SK-N-SH treated with all-trans-retinoic acid at 6 μM for 48 hours (cell line): ENCODE data around the gene OR7D2.
"Not testable (repeated sequence)": the region's sequence is repeated elsewhere in the genome, so short reads cannot be mapped to it uniquely, and the experiment has no call there.

ENCODE experiments used
- ATAC-seq: fragments of 200-7000 bp; cut with Tn5 transposase; 3 replicates; pipeline ENCODE4 v1.9.1; 2020; ENCODE audit warnings: mild to moderate bottlenecking, moderate library complexity
- ARNTL ChIP-seq: fragments of 450-650 bp; formaldehyde crosslinking; IDR thresholded peaks from 2 replicates; pipeline ENCODE4 v1.5.0; 2020; ENCODE audit warnings: low read depth, mild to moderate bottlenecking, moderate library complexity, borderline replicate concordance
- BACH2 ChIP-seq: fragments of 250-450 bp; sonication (Bioruptor Pico); IDR thresholded peaks from 2 replicates; pipeline ENCODE4 v1.9.0; 2021; ENCODE audit warnings: mild to moderate bottlenecking, borderline replicate concordance
- CSDC2 ChIP-seq: fragments of 250-450 bp; sonication (Bioruptor Pico); IDR thresholded peaks from 2 replicates; pipeline ENCODE4 v1.5.0; 2020; ENCODE audit warnings: mild to moderate bottlenecking, moderate library complexity
- ESRRG ChIP-seq: fragments of 250-450 bp; sonication (Bioruptor Pico); IDR thresholded peaks from 2 replicates; pipeline ENCODE4 v1.6.1; 2021; ENCODE audit warnings: mild to moderate bottlenecking
- GLIS3 ChIP-seq: fragments of 250-450 bp; sonication (Bioruptor Pico); IDR thresholded peaks from 2 replicates; pipeline ENCODE4 v1.5.0; 2020; ENCODE audit warnings: mild to moderate bottlenecking, moderate library complexity
- OSR1 ChIP-seq: fragments of 250-450 bp; sonication (Bioruptor Pico); IDR thresholded peaks from 2 replicates; pipeline ENCODE4 v1.8.0; 2022; ENCODE audit warnings: moderate library complexity, mild to moderate bottlenecking, inconsistent platforms
- PPARA ChIP-seq: fragments of 250-450 bp; sonication (Bioruptor Pico); IDR thresholded peaks from 2 replicates; pipeline ENCODE4 v1.5.0; 2020; ENCODE audit warnings: mild to moderate bottlenecking, borderline replicate concordance
- RARB ChIP-seq: fragments of 250-450 bp; sonication (Bioruptor Pico); IDR thresholded peaks from 2 replicates; pipeline ENCODE4 v1.8.0; 2021; ENCODE audit warnings: mild to moderate bottlenecking, moderate library complexity
- ZC3H10 ChIP-seq: fragments of 250-450 bp; sonication (Bioruptor Pico); IDR thresholded peaks from 2 replicates; pipeline ENCODE4 v1.5.1; 2021; ENCODE audit warnings: mild to moderate bottlenecking, moderate library complexity
- ZFP3 ChIP-seq: fragments of 250-450 bp; sonication (Bioruptor Pico); IDR thresholded peaks from 2 replicates; pipeline ENCODE4 v1.5.0; 2020; ENCODE audit warnings: mild to moderate bottlenecking, moderate library complexity
- ZFP30 ChIP-seq: fragments of 450-650 bp; formaldehyde crosslinking; IDR thresholded peaks from 2 replicates; pipeline ENCODE4 v1.5.0; 2022; ENCODE audit warnings: mild to moderate bottlenecking, moderate library complexity
- ZNF565 ChIP-seq: fragments of 450-650 bp; formaldehyde crosslinking; conservative IDR thresholded peaks from 2 replicates; pipeline ENCODE4 v1.5.0; 2020; ENCODE audit warnings: low read depth, mild to moderate bottlenecking, moderate library complexity
- ZNF70 ChIP-seq: fragments of 450-650 bp; formaldehyde crosslinking; IDR thresholded peaks from 2 replicates; pipeline ENCODE4 v1.5.0; 2020; ENCODE audit warnings: mild to moderate bottlenecking, moderate library complexity
- ZNF8 ChIP-seq: fragments of 450-650 bp; formaldehyde crosslinking; IDR thresholded peaks from 2 replicates; pipeline ENCODE4 v1.5.0; 2020; ENCODE audit warnings: mild to moderate bottlenecking, moderate library complexity
- TF ChIP-seq, protein P1 (sequence below): fragments of 250-450 bp; sonication (Bioruptor Pico); IDR thresholded peaks from 2 replicates; pipeline ENCODE4 v1.8.0; 2020; ENCODE audit warnings: mild to moderate bottlenecking, moderate library complexity, borderline replicate concordance
- TF ChIP-seq, protein P2 (sequence below): fragments of 250-450 bp; sonication (Bioruptor Pico); IDR thresholded peaks from 2 replicates; pipeline ENCODE4 v1.8.0; 2021; ENCODE audit warnings: low read depth, mild to moderate bottlenecking, moderate library complexity, borderline replicate concordance
- TF ChIP-seq, protein P3 (sequence below): fragments of 250-450 bp; sonication (Bioruptor Pico); IDR thresholded peaks from 2 replicates; pipeline ENCODE4 v1.5.1; 2021; ENCODE audit warnings: mild to moderate bottlenecking, moderate library complexity
- TF ChIP-seq, protein P4 (sequence below): fragments of 250-450 bp; sonication (Bioruptor Pico); IDR thresholded peaks from 2 replicates; pipeline ENCODE4 v1.5.0; 2020; ENCODE audit warnings: mild to moderate bottlenecking, moderate library complexity

Gene OR7D2

DNA sequence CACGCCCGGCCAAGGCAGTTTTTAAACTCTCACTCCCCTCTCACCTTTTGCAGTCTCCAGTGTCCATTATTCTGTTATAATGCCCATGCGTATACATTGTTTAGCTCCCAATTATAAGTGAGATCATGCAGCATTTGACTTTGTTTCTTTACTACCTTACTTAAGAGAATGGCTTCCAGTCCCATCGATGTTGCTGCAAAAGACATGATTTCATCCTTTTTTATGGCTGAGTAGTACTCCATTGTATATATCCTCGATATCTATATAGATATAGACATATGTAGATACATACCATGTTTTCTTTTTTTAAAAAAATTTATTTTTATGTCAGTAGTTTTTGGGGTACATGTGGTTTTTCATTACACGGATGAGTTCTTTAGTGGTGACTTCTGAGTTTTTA is 8.4 kb downstream of the OR7D2 start:
- TF ChIP-seq ZNF8 = no peak
- TF ChIP-seq, protein P1, sequence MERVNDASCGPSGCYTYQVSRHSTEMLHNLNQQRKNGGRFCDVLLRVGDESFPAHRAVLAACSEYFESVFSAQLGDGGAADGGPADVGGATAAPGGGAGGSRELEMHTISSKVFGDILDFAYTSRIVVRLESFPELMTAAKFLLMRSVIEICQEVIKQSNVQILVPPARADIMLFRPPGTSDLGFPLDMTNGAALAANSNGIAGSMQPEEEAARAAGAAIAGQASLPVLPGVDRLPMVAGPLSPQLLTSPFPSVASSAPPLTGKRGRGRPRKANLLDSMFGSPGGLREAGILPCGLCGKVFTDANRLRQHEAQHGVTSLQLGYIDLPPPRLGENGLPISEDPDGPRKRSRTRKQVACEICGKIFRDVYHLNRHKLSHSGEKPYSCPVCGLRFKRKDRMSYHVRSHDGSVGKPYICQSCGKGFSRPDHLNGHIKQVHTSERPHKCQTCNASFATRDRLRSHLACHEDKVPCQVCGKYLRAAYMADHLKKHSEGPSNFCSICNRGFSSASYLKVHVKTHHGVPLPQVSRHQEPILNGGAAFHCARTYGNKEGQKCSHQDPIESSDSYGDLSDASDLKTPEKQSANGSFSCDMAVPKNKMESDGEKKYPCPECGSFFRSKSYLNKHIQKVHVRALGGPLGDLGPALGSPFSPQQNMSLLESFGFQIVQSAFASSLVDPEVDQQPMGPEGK = no peak
- TF ChIP-seq ZC3H10 (CRISPR knock-in tag) = no peak
- TF ChIP-seq OSR1 (CRISPR knock-in tag) = no peak
- TF ChIP-seq, protein P2, sequence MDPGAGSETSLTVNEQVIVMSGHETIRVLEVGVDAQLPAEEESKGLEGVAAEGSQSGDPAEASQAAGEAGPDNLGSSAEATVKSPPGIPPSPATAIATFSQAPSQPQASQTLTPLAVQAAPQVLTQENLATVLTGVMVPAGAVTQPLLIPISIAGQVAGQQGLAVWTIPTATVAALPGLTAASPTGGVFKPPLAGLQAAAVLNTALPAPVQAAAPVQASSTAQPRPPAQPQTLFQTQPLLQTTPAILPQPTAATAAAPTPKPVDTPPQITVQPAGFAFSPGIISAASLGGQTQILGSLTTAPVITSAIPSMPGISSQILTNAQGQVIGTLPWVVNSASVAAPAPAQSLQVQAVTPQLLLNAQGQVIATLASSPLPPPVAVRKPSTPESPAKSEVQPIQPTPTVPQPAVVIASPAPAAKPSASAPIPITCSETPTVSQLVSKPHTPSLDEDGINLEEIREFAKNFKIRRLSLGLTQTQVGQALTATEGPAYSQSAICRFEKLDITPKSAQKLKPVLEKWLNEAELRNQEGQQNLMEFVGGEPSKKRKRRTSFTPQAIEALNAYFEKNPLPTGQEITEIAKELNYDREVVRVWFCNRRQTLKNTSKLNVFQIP (CRISPR knock-in tag) = no peak
- TF ChIP-seq, protein P3, sequence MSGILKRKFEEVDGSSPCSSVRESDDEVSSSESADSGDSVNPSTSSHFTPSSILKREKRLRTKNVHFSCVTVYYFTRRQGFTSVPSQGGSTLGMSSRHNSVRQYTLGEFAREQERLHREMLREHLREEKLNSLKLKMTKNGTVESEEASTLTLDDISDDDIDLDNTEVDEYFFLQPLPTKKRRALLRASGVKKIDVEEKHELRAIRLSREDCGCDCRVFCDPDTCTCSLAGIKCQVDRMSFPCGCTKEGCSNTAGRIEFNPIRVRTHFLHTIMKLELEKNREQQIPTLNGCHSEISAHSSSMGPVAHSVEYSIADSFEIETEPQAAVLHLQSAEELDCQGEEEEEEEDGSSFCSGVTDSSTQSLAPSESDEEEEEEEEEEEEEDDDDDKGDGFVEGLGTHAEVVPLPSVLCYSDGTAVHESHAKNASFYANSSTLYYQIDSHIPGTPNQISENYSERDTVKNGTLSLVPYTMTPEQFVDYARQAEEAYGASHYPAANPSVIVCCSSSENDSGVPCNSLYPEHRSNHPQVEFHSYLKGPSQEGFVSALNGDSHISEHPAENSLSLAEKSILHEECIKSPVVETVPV = no peak
- ATAC-seq = no peak

DNA sequence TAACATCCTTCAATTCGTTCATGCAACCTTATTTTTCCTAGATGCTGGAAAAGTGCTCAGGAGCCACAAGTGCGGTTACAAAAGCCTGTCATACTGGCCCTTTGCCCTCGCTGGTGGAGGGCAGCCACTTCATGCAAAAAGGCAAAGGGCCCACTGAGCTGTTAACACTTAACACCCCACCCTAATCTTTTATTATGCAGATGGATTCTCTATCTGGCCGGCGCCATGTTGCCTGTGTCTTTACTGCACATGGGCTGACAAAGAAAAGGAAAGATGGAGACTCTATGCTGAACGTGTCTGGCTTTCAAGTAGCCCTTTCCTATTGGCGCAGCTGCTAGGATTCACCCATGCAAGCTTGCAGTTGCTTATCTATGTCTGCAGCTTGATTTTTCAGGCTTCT is 10.8 kb downstream of the OR7D2 start:
- TF ChIP-seq ZNF8 (no peak), CSDC2 (CRISPR knock-in tag) (no peak), ZNF565 (CRISPR knock-in tag) (no peak), PPARA (CRISPR knock-in tag) (no peak), ARNTL (CRISPR knock-in tag) (no peak)
- TF ChIP-seq, protein P4, sequence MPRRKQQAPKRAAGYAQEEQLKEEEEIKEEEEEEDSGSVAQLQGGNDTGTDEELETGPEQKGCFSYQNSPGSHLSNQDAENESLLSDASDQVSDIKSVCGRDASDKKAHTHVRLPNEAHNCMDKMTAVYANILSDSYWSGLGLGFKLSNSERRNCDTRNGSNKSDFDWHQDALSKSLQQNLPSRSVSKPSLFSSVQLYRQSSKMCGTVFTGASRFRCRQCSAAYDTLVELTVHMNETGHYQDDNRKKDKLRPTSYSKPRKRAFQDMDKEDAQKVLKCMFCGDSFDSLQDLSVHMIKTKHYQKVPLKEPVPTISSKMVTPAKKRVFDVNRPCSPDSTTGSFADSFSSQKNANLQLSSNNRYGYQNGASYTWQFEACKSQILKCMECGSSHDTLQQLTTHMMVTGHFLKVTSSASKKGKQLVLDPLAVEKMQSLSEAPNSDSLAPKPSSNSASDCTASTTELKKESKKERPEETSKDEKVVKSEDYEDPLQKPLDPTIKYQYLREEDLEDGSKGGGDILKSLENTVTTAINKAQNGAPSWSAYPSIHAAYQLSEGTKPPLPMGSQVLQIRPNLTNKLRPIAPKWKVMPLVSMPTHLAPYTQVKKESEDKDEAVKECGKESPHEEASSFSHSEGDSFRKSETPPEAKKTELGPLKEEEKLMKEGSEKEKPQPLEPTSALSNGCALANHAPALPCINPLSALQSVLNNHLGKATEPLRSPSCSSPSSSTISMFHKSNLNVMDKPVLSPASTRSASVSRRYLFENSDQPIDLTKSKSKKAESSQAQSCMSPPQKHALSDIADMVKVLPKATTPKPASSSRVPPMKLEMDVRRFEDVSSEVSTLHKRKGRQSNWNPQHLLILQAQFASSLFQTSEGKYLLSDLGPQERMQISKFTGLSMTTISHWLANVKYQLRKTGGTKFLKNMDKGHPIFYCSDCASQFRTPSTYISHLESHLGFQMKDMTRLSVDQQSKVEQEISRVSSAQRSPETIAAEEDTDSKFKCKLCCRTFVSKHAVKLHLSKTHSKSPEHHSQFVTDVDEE (CRISPR knock-in tag) = no peak
- TF ChIP-seq, protein P3 = no peak
- TF ChIP-seq, protein P2 (CRISPR knock-in tag) = no peak
- no peak for ATAC-seq

DNA sequence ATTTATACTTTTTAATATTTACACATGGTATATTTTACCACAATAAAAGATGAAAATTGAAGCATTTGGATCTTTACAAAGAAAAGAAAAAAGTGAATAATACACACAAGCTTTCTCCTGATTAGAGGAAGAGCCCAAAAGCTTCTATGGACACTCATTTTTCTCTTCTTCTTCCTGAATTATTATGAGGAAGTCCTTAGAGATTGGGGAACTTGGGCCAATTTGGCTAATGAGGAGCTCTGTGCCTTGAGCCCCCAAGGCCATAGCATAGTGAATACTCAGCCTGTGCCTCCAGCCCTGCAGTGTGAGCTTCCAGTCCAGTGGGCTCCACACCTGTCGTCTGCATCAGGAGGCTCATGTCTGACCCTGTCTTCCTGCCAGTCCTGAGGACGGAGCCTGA is 19.3 kb downstream of the OR7D2 start:
- ATAC-seq = not testable (repeated sequence)

DNA sequence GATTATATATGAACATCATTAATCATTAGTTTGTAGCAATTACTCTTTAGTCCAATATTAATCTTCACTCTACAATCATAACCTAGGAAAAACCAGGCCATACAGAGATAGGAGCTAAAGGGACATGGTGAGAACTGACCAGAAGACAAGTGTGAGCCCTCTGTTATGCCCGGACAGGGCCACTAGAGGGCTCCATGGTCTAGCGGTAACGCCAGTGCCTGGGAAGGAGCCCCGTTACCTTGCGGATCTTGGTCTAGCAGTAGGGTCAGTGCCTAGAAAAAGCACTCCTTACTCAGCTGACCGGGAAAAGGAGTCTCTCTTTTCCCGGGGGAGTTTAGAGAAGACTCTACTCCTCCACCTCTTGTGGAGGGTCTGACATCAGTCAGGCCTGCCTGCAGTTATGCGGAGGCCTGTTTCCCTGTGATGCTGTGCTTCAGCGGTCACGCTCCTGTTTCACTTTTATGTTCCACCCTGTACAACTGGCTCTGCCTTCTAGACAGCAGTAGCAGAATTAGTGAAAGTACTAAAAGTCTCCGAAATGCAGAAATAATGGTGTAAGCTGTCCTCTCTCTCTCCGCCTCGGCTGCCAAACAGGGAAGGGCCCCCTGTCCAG is 26.8 kb downstream of the OR7D2 start:
- peak; percentile 91 for ATAC-seq
- no peak for TF ChIP-seq ZFP3 (CRISPR knock-in tag)
- no peak for TF ChIP-seq ZNF8
- TF ChIP-seq, protein P2 (CRISPR knock-in tag) = no peak
- TF ChIP-seq ZC3H10 (CRISPR knock-in tag) = no peak
- TF ChIP-seq PPARA (CRISPR knock-in tag) = no peak
- TF ChIP-seq, protein P4 (CRISPR knock-in tag) = no peak
- TF ChIP-seq BACH2 (CRISPR knock-in tag) = no peak
- TF ChIP-seq ZNF70 (CRISPR knock-in tag) = no peak
- TF ChIP-seq ESRRG (CRISPR knock-in tag) = no peak
- TF ChIP-seq RARB (CRISPR knock-in tag) = no peak
- TF ChIP-seq ZFP30 (CRISPR knock-in tag) = no peak
- TF ChIP-seq GLIS3 (CRISPR knock-in tag) = no peak
- no peak for TF ChIP-seq CSDC2 (CRISPR knock-in tag)
